ENCODE measurements around the gene CCDC134. TPM values are rescaled to one million over a fixed set of nuclear protein-coding genes. Genes with fewer than 3 reads are reported as not detected.

The CCDC134 gene
- total RNA-seq, 1 experiment from 2014 or later, result 7.9 TPM

DNA sequence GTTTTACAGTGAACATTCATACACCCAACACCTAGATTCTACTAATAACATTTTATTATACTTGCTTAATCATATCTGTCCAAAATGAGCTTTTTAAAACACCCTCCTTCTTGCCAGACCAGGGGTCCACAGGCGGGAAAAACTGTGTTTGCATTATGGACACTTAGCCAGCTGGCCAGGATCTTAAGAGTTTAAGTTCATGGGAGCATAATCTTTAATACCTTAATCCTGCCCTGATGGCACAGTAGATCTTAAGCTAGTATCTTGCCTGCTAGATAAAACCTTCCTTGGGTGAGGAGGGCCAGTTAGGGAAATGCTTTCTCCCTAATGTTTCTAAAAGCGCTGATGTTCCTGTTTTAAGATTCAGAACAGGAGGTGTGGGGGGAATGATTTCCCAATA lies 13.1 kb upstream of the CCDC134 start:
- H3K36me3 ChIP-seq (ENCODE audit: low read depth, low read length), result no peaks in the 10 kb centered on the region
- TF ChIP-seq, protein P1, sequence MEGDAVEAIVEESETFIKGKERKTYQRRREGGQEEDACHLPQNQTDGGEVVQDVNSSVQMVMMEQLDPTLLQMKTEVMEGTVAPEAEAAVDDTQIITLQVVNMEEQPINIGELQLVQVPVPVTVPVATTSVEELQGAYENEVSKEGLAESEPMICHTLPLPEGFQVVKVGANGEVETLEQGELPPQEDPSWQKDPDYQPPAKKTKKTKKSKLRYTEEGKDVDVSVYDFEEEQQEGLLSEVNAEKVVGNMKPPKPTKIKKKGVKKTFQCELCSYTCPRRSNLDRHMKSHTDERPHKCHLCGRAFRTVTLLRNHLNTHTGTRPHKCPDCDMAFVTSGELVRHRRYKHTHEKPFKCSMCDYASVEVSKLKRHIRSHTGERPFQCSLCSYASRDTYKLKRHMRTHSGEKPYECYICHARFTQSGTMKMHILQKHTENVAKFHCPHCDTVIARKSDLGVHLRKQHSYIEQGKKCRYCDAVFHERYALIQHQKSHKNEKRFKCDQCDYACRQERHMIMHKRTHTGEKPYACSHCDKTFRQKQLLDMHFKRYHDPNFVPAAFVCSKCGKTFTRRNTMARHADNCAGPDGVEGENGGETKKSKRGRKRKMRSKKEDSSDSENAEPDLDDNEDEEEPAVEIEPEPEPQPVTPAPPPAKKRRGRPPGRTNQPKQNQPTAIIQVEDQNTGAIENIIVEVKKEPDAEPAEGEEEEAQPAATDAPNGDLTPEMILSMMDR (conservative IDR thresholded peaks at IDR 0.05; ENCODE audit: low read depth, low read length), result no peak
- TF ChIP-seq EZH2 (IDR thresholded peaks at IDR 0.05; ENCODE audit: low read length, unreplicated experiment) (no peak), EZH2phosphoT487 (IDR thresholded peaks at IDR 0.05; ENCODE audit: borderline replicate concordance, low read length) (no peak)
- no peak overlapping the region for H3K4me2 ChIP-seq (ENCODE audit: low read length)
- ATAC-seq, result no peak
- H4K20me1 ChIP-seq (ENCODE audit: low read length), result no peaks in the 10 kb centered on the region
- no peak overlapping the region for H3K4me3 ChIP-seq (ENCODE audit: low read length)
- BruUV-seq (replicated peaks), result no TSS peak
- intact Hi-C loops (cut with micrococcal nuclease), result no loop called here
- POLR2A ChIA-PET (ENCODE audit: unreplicated experiment), result no interaction called here
- no peaks in the 10 kb centered on the region for H3K9me2 ChIP-seq (replicated peaks; ENCODE audit: low read length)
- H3K9ac ChIP-seq (ENCODE audit: low read length), result no peak overlapping the region
- H3K4me1 ChIP-seq (ENCODE audit: insufficient read depth, low read length), result peaks cover 4% of the 10 kb centered on the region; the same call in 1 of the 2 replicates
- CTCF ChIA-PET, result interaction anchor here (1.4 kb wide), 1 partner anchor 41 kb away, joined by 3 read pairs; no protein-coding TSS in a partner anchor
- H3K9me3 ChIP-seq (ENCODE audit: low read length), result no peaks in the 10 kb centered on the region
- no peak for DNase-seq
- no peaks in the 10 kb centered on the region for H3K27me3 ChIP-seq (ENCODE audit: low read length)
- H3F3A ChIP-seq (ENCODE audit: low read length, unreplicated experiment), result no peaks in the 10 kb centered on the region
- no peak overlapping the region for H2AFZ ChIP-seq (ENCODE audit: low read length)
- no peaks in the 10 kb centered on the region for H3K79me2 ChIP-seq (ENCODE audit: low read length)
- no peak overlapping the region for H3K27ac ChIP-seq (ENCODE audit: low read length)

DNA sequence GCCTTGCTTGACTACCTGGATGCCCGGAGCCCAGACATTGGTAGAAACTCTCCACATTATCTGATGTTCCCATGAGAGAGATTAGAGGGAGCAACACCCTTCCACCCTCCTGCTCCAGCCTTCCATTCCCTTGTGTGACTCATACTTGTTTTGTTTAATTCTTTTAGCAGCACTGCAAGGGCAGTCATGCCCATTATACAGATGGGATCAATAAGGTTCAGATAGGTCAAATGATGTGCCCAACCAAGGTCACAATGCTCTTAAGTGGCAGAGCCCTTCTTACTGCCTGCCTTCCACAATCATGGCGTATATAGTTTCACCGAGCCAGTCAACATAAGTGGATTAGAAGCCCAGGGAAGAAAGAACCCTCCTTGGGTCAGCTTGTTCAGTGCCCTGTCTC lies 6.6 kb upstream of the CCDC134 start:
- Histone ChIP-seq H3K4me2 (ENCODE audit: low read length) (no peak overlapping the region), H3K36me3 (ENCODE audit: low read depth, low read length) (no peaks in the 10 kb centered on the region), H3F3A (ENCODE audit: low read length, unreplicated experiment) (no peaks in the 10 kb centered on the region), H3K9me2 (replicated peaks; ENCODE audit: low read length) (no peaks in the 10 kb centered on the region), H3K27me3 (ENCODE audit: low read length) (no peaks in the 10 kb centered on the region), H3K9me3 (ENCODE audit: low read length) (no peaks in the 10 kb centered on the region), H3K9ac (ENCODE audit: low read length) (no peak overlapping the region), H2AFZ (ENCODE audit: low read length) (no peak overlapping the region), H4K20me1 (ENCODE audit: low read length) (no peaks in the 10 kb centered on the region), H3K4me3 (ENCODE audit: low read length) (no peak overlapping the region), H3K27ac (ENCODE audit: low read length) (no peak overlapping the region), H3K79me2 (ENCODE audit: low read length) (no peaks in the 10 kb centered on the region), H3K4me1 (ENCODE audit: insufficient read depth, low read length) (peaks cover 4% of the 10 kb centered on the region; the same call in 1 of the 2 replicates)
- DNase-seq, result no peak
- TF ChIP-seq, protein P1 (conservative IDR thresholded peaks at IDR 0.05; ENCODE audit: low read depth, low read length), result no peak
- TF ChIP-seq EZH2 (IDR thresholded peaks at IDR 0.05; ENCODE audit: low read length, unreplicated experiment), result no peak
- TF ChIP-seq EZH2phosphoT487 (IDR thresholded peaks at IDR 0.05; ENCODE audit: borderline replicate concordance, low read length), result no peak
- intact Hi-C loops (cut with micrococcal nuclease), result no loop called here
- ChIA-PET POLR2A (ENCODE audit: unreplicated experiment) (no interaction called here), CTCF (no interaction called here)
- ATAC-seq, result no peak
- no TSS peak for BruUV-seq (replicated peaks)

DNA sequence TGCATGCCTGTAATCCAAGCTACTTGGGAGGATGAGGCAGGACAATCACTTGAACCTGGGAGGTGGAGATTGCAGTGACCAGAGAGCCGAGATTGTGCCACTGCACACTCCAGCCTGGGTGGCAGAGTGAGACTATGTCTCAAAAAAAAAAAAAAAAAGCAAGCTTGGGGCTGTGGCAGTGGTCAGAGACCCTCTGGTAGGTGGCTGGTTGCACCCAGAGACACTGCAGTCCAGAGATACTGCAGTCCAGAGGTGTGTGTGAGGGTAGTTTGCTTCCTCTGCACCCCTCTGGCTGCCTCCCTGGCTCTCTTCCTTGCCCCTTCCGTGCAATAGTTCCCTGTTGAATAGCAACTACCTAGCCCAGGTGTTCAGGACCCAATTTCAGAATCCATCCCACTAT lies 1.7 kb upstream of the CCDC134 start:
- Histone ChIP-seq H3K4me2 (ENCODE audit: low read length) (no peak overlapping the region), H3K36me3 (ENCODE audit: low read depth, low read length) (no peaks in the 10 kb centered on the region), H2AFZ (ENCODE audit: low read length) (no peak overlapping the region), H3K27me3 (ENCODE audit: low read length) (no peaks in the 10 kb centered on the region), H3K4me1 (ENCODE audit: insufficient read depth, low read length) (peaks cover 14% of the 10 kb centered on the region), H3K9me3 (ENCODE audit: low read length) (no peaks in the 10 kb centered on the region), H4K20me1 (ENCODE audit: low read length) (no peaks in the 10 kb centered on the region), H3F3A (ENCODE audit: low read length, unreplicated experiment) (no peaks in the 10 kb centered on the region), H3K27ac (ENCODE audit: low read length) (no peak overlapping the region), H3K9me2 (replicated peaks; ENCODE audit: low read length) (no peaks in the 10 kb centered on the region), H3K9ac (ENCODE audit: low read length) (no peak overlapping the region), H3K79me2 (ENCODE audit: low read length) (peaks cover 25% of the 10 kb centered on the region), H3K4me3 (ENCODE audit: low read length) (no peak overlapping the region)
- intact Hi-C loops (cut with micrococcal nuclease), result no loop called here
- TF ChIP-seq EZH2phosphoT487 (IDR thresholded peaks at IDR 0.05; ENCODE audit: borderline replicate concordance, low read length), result no peak
- TF ChIP-seq, protein P1 (conservative IDR thresholded peaks at IDR 0.05; ENCODE audit: low read depth, low read length), result no peak
- TF ChIP-seq EZH2 (IDR thresholded peaks at IDR 0.05; ENCODE audit: low read length, unreplicated experiment), result no peak
- no peak for ATAC-seq
- no TSS peak for BruUV-seq (replicated peaks)
- ChIA-PET POLR2A (ENCODE audit: unreplicated experiment) (interaction anchor here (0.6 kb wide), 1 partner anchor 9 kb away, joined by 5 read pairs; no protein-coding TSS in a partner anchor), CTCF (no interaction called here)
- no peak for DNase-seq
